Measurements from ENCODE around the gene DIAPH1.

GRCh38 chr5:141525653-141526052, 93.1 kb downstream of the DIAPH1 start:
- TF ChIP-seq, protein P1, sequence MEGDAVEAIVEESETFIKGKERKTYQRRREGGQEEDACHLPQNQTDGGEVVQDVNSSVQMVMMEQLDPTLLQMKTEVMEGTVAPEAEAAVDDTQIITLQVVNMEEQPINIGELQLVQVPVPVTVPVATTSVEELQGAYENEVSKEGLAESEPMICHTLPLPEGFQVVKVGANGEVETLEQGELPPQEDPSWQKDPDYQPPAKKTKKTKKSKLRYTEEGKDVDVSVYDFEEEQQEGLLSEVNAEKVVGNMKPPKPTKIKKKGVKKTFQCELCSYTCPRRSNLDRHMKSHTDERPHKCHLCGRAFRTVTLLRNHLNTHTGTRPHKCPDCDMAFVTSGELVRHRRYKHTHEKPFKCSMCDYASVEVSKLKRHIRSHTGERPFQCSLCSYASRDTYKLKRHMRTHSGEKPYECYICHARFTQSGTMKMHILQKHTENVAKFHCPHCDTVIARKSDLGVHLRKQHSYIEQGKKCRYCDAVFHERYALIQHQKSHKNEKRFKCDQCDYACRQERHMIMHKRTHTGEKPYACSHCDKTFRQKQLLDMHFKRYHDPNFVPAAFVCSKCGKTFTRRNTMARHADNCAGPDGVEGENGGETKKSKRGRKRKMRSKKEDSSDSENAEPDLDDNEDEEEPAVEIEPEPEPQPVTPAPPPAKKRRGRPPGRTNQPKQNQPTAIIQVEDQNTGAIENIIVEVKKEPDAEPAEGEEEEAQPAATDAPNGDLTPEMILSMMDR (IDR thresholded peaks at IDR 0.05) = no peak
- TF ChIP-seq POLR2A (IDR thresholded peaks at IDR 0.05) = no peak

All from Peyer's patch (tissue), 4 donors.